Activated T-helper 2 cell treated with anti-CD3 and anti-CD28 coated beads, Interferon-gamma antibody, Interleukin-2, Interleukin-4, amounts not matched to agents 10 μg/mL and 5 μg/mL and 100 μg/mL, durations not matched to agents 14 hours and 24 hours and 36 hours (primary cell): Measurements from ENCODE around the gene SLC25A12. TPM values are rescaled to one million over a fixed set of nuclear protein-coding genes. Genes with fewer than 3 reads are reported as not detected.
"Not testable (repeated sequence)": the region's sequence is repeated elsewhere in the genome, so short reads cannot be mapped to it uniquely, and the experiment has no call there.

Experiments
- DNase-seq: peaks from one replicate; pipeline ENCODE4 v3.0.0; 2021; ENCODE audit warnings: low spot score
- H3K27ac Mint-ChIP-seq: one replicate; pipeline ENCODE4 v1.8.0; 2021; ENCODE audit warnings: mixed read lengths
- H3K27me3 Mint-ChIP-seq: one replicate; pipeline ENCODE4 v1.8.0; 2021; ENCODE audit warnings: low read depth, mixed read lengths
- H3K36me3 Mint-ChIP-seq: one replicate; pipeline ENCODE4 v1.8.0; 2021; ENCODE audit warnings: low read depth, mixed read lengths
- H3K4me1 Mint-ChIP-seq: one replicate; pipeline ENCODE4 v1.8.0; 2021; ENCODE audit warnings: low read depth, mixed read lengths
- H3K4me3 Mint-ChIP-seq: one replicate; pipeline ENCODE4 v1.8.0; 2021; ENCODE audit warnings: low read depth, mild to moderate bottlenecking, moderate library complexity, mixed read lengths
- H3K9me3 Mint-ChIP-seq: one replicate; pipeline ENCODE4 v1.8.0; 2021; ENCODE audit warnings: mixed read lengths
- intact Hi-C: fragments of 100-400 bp; cut with micrococcal nuclease; formaldehyde crosslinking; loops from one replicate; pipeline ENCODE4 v1.15.1; 2023
- total RNA-seq: library from RNA; stranded (reverse); gene quantifications from 2 replicates; pipeline ENCODE4 v1.2.3, GENCODE V29; 2022

The SLC25A12 gene
- total RNA-seq, 1 donor from 2014 or later = 27.2 TPM

- H3K9me3 Mint-ChIP-seq = no peaks in the 10 kb centered on the region
- no peak for DNase-seq
- no peaks in the 10 kb centered on the region for H3K27me3 Mint-ChIP-seq
- peaks cover 25% of the 10 kb centered on the region for H3K36me3 Mint-ChIP-seq
- intact Hi-C loops = loop anchor here (1.0 to 10.0 kb wide), 3 partner anchors 103 to 294 kb away; partner anchors contain the start of gene HAT1
- peaks cover 1% of the 10 kb centered on the region for H3K4me1 Mint-ChIP-seq
- no peak overlapping the region for H3K27ac Mint-ChIP-seq
- no peak overlapping the region for H3K4me3 Mint-ChIP-seq
Measured at GRCh38 chr2:171810422-171811244, 83.4 kb downstream of the SLC25A12 start.

GRCh38 chr2:171808885-171809284 is 85.2 kb downstream of the SLC25A12 start:
- H3K27ac Mint-ChIP-seq, DNase-seq, H3K4me1 Mint-ChIP-seq, intact Hi-C loops, H3K27me3 Mint-ChIP-seq, H3K4me3 Mint-ChIP-seq, H3K9me3 Mint-ChIP-seq: not testable (repeated sequence)
- peaks cover 27% of the 10 kb centered on the region for H3K36me3 Mint-ChIP-seq

GRCh38 chr2:171807831-171808393 is 86.1 kb downstream of the SLC25A12 start:
- intact Hi-C loops = no loop called here
- H3K36me3 Mint-ChIP-seq = peaks cover 29% of the 10 kb centered on the region
- DNase-seq = no peak
- H3K9me3 Mint-ChIP-seq = no peaks in the 10 kb centered on the region
- H3K27ac Mint-ChIP-seq = no peak overlapping the region
- H3K4me1 Mint-ChIP-seq = peaks cover 1% of the 10 kb centered on the region
- no peak overlapping the region for H3K4me3 Mint-ChIP-seq
- no peaks in the 10 kb centered on the region for H3K27me3 Mint-ChIP-seq

GRCh38 chr2:171807119-171807518 is 86.9 kb downstream of the SLC25A12 start:
- H3K27ac Mint-ChIP-seq = no peak overlapping the region
- peaks cover 1% of the 10 kb centered on the region for H3K4me1 Mint-ChIP-seq
- H3K27me3 Mint-ChIP-seq = no peaks in the 10 kb centered on the region
- intact Hi-C loops = no loop called here
- no peak for DNase-seq
- H3K4me3 Mint-ChIP-seq = no peak overlapping the region
- peaks cover 30% of the 10 kb centered on the region for H3K36me3 Mint-ChIP-seq
- no peaks in the 10 kb centered on the region for H3K9me3 Mint-ChIP-seq

GRCh38 chr2:171804456-171804855 is 89.6 kb downstream of the SLC25A12 start:
- peaks cover 1% of the 10 kb centered on the region for H3K4me1 Mint-ChIP-seq
- no peak overlapping the region for H3K27ac Mint-ChIP-seq
- intact Hi-C loops = no loop called here
- no peaks in the 10 kb centered on the region for H3K9me3 Mint-ChIP-seq
- no peak for DNase-seq
- no peak overlapping the region for H3K4me3 Mint-ChIP-seq
- no peaks in the 10 kb centered on the region for H3K27me3 Mint-ChIP-seq
- H3K36me3 Mint-ChIP-seq = peaks cover 32% of the 10 kb centered on the region

- Mint-ChIP-seq H3K4me1 (peaks cover 5% of the 10 kb centered on the region), H3K27ac (no peak overlapping the region), H3K4me3 (no peak overlapping the region), H3K27me3 (no peaks in the 10 kb centered on the region), H3K36me3 (peaks cover 25% of the 10 kb centered on the region), H3K9me3 (no peaks in the 10 kb centered on the region)
- DNase-seq = no peak
- intact Hi-C loops = no loop called here
Measured at GRCh38 chr2:171803757-171804156, 90.3 kb downstream of the SLC25A12 start.

GRCh38 chr2:171800639-171801038 is 93.4 kb downstream of the SLC25A12 start:
- Mint-ChIP-seq H3K4me1 (peaks cover 8% of the 10 kb centered on the region), H3K9me3 (no peaks in the 10 kb centered on the region), H3K4me3 (no peak overlapping the region), H3K27me3 (no peaks in the 10 kb centered on the region), H3K36me3 (peaks cover 28% of the 10 kb centered on the region), H3K27ac (no peak overlapping the region)
- intact Hi-C loops = no loop called here
- DNase-seq = no peak

- Mint-ChIP-seq H3K9me3 (no peaks in the 10 kb centered on the region), H3K4me1 (peaks cover 23% of the 10 kb centered on the region), H3K27ac (peak overlapping the region; percentile 68), H3K36me3 (peaks cover 27% of the 10 kb centered on the region), H3K27me3 (no peaks in the 10 kb centered on the region), H3K4me3 (no peak overlapping the region)
- intact Hi-C loops = loop anchor here (10.0 kb wide), 1 partner anchor 73 kb away; no protein-coding TSS in a partner anchor
- no peak for DNase-seq
Measured at GRCh38 chr2:171798156-171798820, 95.8 kb downstream of the SLC25A12 start.

GRCh38 chr2:171794918-171795317 is 99.1 kb downstream of the SLC25A12 start:
- Mint-ChIP-seq H3K27me3 (no peaks in the 10 kb centered on the region), H3K36me3 (peaks cover 38% of the 10 kb centered on the region), H3K4me3 (no peak overlapping the region), H3K27ac (no peak overlapping the region), H3K9me3 (no peaks in the 10 kb centered on the region), H3K4me1 (peaks cover 23% of the 10 kb centered on the region)
- DNase-seq = no peak
- intact Hi-C loops = loop anchor here (5.0 to 10.0 kb wide), 2 partner anchors 70 to 82 kb away; no protein-coding TSS in a partner anchor

GRCh38 chr2:171793691-171794678 is 100.1 kb downstream of the SLC25A12 start:
- no peak for DNase-seq
- intact Hi-C loops = loop anchor here (5.0 to 10.0 kb wide), 2 partner anchors 69 to 83 kb away; no protein-coding TSS in a partner anchor
- no peak overlapping the region for H3K4me3 Mint-ChIP-seq
- H3K4me1 Mint-ChIP-seq = peaks cover 22% of the 10 kb centered on the region
- no peaks in the 10 kb centered on the region for H3K9me3 Mint-ChIP-seq
- H3K36me3 Mint-ChIP-seq = peaks cover 38% of the 10 kb centered on the region
- peak overlapping the region; percentile 38 for H3K27ac Mint-ChIP-seq
- no peaks in the 10 kb centered on the region for H3K27me3 Mint-ChIP-seq

GRCh38 chr2:171792886-171793580 is 101.0 kb downstream of the SLC25A12 start:
- Mint-ChIP-seq H3K4me3 (no peak overlapping the region), H3K27ac (no peak overlapping the region), H3K4me1 (peaks cover 15% of the 10 kb centered on the region), H3K9me3 (no peaks in the 10 kb centered on the region), H3K27me3 (no peaks in the 10 kb centered on the region), H3K36me3 (peaks cover 37% of the 10 kb centered on the region)
- intact Hi-C loops = loop anchor here (5.0 to 10.0 kb wide), 2 partner anchors 68 to 84 kb away; no protein-coding TSS in a partner anchor
- DNase-seq = no peak
